Stomach smooth muscle (tissue), 2 donors: ENCODE results near the gene PSME2.

Source experiments
- H3K27ac ChIP-seq: one replicate; pipeline ENCODE4 v1.7.0; 2013; ENCODE audit warnings: mild to moderate bottlenecking, low read length, inconsistent platforms
- H3K27me3 ChIP-seq, 2 donors: one replicate each; pipeline ENCODE4 v1.7.0; 2013; ENCODE audit warnings: low read length in 2 of 2; ENCODE audit not compliant: insufficient read depth in 2 of 2, control insufficient read depth in 1 of 2
- H3K36me3 ChIP-seq, 2 donors: one replicate each; pipeline ENCODE4 v1.7.0; 2013; ENCODE audit warnings: low read length in 2 of 2; ENCODE audit not compliant: control insufficient read depth in 2 of 2, insufficient read depth in 2 of 2
- H3K4me1 ChIP-seq: one replicate; pipeline ENCODE4 v1.7.0; 2013; ENCODE audit warnings: low read length; ENCODE audit not compliant: control insufficient read depth, insufficient read depth
- H3K4me3 ChIP-seq, 2 donors: one replicate each; pipeline ENCODE4 v1.7.0; 2013; ENCODE audit warnings: low read length in 2 of 2
- H3K9ac ChIP-seq, 2 donors: one replicate each; pipeline ENCODE4 v1.7.0; 2013; ENCODE audit warnings: low read length in 2 of 2, mild to moderate bottlenecking in 1 of 2
- H3K9me3 ChIP-seq, 2 donors: one replicate each; pipeline ENCODE4 v1.7.0; 2013; ENCODE audit warnings: low read length in 2 of 2; ENCODE audit not compliant: control insufficient read depth in 2 of 2
- donor health status: healthy.
- donor health status: Pancreatic carcinoma.

PSME2 gene

DNA sequence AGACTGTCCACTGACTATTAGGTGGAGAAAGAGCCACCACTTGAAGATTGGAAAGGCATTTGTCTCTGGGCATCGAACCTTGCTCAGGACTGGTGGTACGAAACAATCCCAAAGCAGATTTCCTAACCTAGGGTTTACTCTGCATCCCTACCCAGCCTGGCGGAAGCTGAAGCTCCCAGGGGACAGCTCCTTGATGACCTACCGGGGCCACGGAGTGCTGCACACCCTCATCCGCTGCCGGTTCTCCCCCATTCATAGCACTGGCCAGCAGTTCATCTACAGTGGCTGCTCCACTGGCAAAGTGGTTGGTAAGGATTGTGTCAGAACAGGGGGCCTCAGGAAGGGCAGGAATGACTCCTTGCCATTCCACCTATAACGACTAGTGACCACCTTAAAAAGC, 25.2 kb downstream of the PSME2 start:
- Histone ChIP-seq H3K27me3 (no peaks in the 10 kb centered on the region), H3K9me3 (no peaks in the 10 kb centered on the region), H3K9ac (no peak overlapping the region), H3K27ac (no peak overlapping the region), H3K4me1 (peaks cover 5% of the 10 kb centered on the region), H3K36me3 (peaks cover 47 to 51% of the 10 kb centered on the region in 2 donors), H3K4me3 (no peak overlapping the region)

DNA sequence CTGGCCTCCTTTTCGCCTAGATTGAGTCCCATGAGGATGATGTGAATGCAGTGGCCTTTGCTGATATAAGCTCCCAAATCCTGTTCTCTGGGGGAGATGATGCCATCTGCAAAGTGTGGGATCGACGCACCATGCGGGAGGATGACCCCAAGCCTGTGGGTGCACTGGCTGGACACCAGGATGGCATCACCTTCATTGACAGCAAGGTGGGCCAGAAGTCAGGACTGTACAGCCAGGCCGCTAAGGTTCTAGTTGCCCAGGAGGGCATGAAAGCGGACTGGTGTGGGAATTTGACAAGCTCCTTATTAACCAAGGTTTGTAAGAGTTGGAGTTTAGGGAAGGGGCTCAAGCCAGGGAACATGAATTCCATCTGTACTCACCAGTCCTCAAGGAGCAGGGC, 26.7 kb downstream of the PSME2 start:
- Histone ChIP-seq H3K36me3 (peaks cover 47 to 51% of the 10 kb centered on the region in 2 donors), H3K4me3 (no peak overlapping the region), H3K27ac (no peak overlapping the region), H3K4me1 (peaks cover 18% of the 10 kb centered on the region), H3K9me3 (no peaks in the 10 kb centered on the region), H3K9ac (no peak overlapping the region), H3K27me3 (no peaks in the 10 kb centered on the region)

DNA sequence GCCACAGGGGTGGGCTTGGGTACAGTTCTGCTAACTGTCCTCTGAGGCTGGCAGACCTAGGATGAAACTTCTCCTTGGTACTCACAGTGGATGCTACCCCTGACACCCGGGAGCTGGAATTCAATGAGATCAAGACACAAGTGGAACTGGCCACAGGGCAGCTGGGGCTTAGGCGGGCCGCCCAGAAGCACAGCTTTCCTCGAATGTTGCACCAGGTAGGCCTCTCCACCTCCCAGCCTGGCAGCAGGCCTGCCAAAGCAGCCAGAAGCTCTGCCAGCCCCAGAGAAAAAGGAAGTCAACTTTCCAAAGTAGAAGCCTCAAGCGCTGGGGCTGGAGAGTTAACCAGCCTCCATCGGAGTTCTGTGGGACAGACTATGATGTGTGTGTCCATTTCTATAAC, 29.2 kb downstream of the PSME2 start:
- Histone ChIP-seq H3K9me3 (no peaks in the 10 kb centered on the region), H3K9ac (no peak overlapping the region), H3K27me3 (no peaks in the 10 kb centered on the region), H3K4me3 (no peak overlapping the region), H3K36me3 (peaks cover 36 to 38% of the 10 kb centered on the region in 2 donors), H3K27ac (no peak overlapping the region), H3K4me1 (peaks cover 18% of the 10 kb centered on the region)

DNA sequence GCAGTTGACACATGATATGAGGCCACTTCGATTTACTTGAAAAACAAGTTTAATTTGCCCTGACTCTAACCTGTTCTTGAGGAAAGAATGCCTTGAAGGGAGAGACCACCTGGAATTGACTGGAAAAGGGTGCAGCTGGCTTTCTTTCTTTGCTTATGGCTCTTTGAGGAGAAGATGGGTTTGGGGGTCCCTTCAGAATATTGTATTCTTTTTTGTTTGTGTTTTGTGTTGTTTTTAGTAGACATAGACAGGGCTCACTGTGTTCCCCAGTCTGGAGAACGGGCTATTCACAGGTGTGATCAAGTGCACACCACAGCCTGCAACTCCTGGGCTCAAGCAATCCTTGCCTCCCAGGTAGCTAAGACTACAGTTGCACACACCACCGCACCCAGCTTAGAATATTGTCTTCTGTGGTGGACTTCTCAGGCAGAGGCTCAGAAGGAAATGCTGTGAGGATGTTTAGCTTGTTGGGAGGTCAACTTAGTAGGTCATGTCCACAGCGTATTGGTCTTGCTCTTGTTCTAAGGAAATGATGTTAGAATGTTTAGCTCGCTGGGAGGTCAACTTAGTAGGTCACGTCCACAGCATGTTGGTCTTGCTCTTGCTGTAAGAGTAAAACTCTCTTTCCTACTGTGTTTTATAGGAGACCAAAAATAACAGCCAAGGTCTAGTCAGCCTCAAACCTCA, 30.1 kb downstream of the PSME2 start:
- H3K9ac ChIP-seq = peak overlapping the region in 1 of 2 donors; percentile 97
- no peak overlapping the region for H3K27ac ChIP-seq
- H3K36me3 ChIP-seq = peaks cover 30 to 35% of the 10 kb centered on the region in 2 donors
- H3K27me3 ChIP-seq = no peaks in the 10 kb centered on the region
- H3K4me3 ChIP-seq = peak overlapping the region; percentile 40 to 93
- no peaks in the 10 kb centered on the region for H3K9me3 ChIP-seq
- H3K4me1 ChIP-seq = peaks cover 18% of the 10 kb centered on the region

DNA sequence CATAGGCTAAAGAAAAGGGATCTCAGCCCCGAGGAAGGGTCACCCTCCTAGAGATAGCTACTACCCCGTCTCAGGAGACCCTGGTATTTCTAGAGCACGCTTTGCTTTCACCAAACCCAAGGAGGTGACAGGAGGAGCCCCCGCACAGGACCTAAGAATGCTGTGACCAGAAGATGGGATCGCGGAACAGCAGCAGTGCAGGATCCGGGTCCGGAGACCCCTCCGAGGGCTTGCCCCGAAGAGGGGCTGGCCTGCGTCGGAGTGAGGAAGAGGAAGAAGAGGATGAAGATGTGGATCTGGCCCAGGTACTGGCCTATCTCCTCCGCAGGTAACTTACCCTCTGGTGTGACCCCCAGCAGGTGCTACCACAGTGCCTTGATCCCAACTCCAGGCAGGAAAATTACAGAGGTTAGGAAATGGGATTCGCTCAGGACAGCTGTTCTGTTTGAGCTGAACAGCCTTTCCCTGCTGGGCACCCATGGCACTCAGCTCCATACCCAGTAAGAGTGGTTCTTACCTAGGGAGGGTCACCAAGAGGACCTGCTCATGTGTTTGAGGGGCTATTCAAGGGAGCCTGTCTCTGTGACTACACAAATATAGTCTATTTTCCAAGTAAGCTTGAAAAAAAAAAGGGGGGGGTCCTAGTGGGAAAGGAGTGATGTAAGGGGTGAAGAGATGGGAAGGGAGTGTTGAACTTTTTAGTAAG, 30.8 kb downstream of the PSME2 start:
- H3K9ac ChIP-seq = peak overlapping the region; percentile 96 to 97
- peak overlapping the region; percentile 97 for H3K27ac ChIP-seq
- H3K27me3 ChIP-seq = no peaks in the 10 kb centered on the region
- peak overlapping the region; percentile 93 to 96 for H3K4me3 ChIP-seq
- H3K36me3 ChIP-seq = peaks cover 25 to 28% of the 10 kb centered on the region in 2 donors
- peaks cover 18% of the 10 kb centered on the region for H3K4me1 ChIP-seq
- no peaks in the 10 kb centered on the region for H3K9me3 ChIP-seq

DNA sequence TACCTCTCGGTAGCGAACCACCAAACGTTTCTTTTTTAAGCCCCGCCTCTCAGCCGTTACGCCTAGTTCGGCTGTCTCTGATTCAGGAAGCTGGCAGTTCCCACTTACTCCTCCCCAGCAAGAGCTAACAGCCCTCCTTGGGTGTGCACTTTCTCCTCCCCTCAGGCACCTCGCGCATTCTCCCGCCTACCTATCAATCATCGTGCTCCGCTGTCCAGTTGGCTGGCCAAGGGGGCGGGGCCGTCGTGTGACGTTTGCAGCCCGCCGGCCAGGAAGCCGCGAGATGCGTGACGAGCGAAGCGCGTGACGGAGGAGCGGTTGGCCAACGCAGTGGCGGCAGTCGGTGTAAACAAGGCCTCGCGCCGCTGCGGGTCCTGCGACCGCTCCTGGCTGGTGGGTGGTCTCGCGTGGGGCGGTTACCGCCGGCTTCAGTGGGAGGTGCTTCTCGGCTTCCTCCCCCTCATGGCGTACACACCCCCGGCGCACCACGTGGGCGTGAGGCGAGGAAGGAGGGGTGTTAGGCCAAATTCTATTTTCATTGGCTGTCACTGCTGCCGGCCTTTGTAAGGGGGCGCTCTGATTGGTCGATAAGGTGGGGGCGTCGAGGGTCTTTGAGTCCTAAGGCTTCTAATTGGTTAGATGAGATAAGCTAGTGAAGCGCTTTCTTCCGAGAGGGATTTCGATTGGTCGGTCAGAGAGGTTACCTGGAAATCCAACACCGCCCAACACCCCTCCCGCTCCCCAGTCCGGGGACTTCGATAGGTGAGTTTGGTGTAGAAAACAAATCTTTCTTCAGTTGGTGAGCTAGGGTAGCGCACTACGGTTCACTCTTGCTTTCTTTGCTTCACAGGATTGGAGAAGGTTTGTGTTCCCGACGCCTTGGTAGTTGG, 31.6 kb downstream of the PSME2 start, which contains the start of the genes DCAF11 and NRL:
Gene DCAF11 (plus strand): TSS at position 246 of the 890 bp plus-strand sequence. CDS start 818 bp downstream, outside the sequence.
Gene NRL (minus strand): TSS at position 418 of the 890 bp plus-strand sequence. CDS start 32,101 bp downstream, outside the sequence.
- Histone ChIP-seq H3K4me3 (peak within 1 kb of the TSS; percentile 93 to 96), H3K27me3 (no peaks in the 10 kb centered on the region), H3K9ac (peak within 1 kb of the TSS; percentile 96 to 97), H3K4me1 (peaks cover 18% of the 10 kb centered on the region), H3K36me3 (peaks cover 23 to 25% of the 10 kb centered on the region in 2 donors), H3K9me3 (no peaks in the 10 kb centered on the region), H3K27ac (peak within 1 kb of the TSS; percentile 97)

DNA sequence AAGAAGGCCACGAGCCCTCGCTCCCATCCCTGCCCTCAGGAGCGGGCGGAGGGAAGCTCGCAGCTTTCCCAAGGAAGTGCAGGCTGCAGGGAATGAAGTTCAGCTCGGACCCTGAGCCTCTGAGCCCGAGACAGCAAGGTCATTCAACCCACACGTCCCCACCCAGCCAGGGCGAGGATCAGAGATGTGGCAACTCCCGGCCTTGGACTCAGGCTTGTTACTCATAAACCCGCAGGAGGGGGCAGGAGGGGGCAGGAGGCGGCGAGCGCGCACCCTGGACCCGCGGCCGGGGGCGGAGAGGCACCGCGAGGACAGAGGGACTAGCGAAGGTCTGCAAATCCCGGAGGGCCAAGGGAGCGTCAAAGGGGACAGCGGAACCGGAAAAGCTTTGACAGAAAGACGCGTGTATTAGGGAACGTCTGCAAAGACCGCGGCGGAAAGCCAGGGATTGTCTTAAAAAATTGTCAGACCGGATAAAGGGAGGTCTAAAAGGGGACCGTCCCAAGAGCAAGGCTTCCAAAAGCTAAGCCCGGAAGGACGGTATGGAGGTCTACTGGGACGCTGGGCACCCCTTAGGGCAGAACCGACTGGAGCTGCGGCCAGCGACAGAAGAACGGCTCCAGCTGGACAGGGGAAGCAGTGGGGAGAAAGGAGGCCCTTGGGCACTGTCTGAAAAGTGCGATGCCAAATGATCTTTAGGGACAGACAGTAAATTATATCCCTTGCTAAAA, 32.4 kb downstream of the PSME2 start:
- Histone ChIP-seq H3K4me1 (peaks cover 18% of the 10 kb centered on the region), H3K27me3 (no peaks in the 10 kb centered on the region), H3K27ac (peak overlapping the region; percentile 97), H3K36me3 (peaks cover 15 to 17% of the 10 kb centered on the region in 2 donors), H3K9me3 (no peaks in the 10 kb centered on the region), H3K4me3 (peak overlapping the region; percentile 93 to 96), H3K9ac (peak overlapping the region; percentile 96 to 97)

DNA sequence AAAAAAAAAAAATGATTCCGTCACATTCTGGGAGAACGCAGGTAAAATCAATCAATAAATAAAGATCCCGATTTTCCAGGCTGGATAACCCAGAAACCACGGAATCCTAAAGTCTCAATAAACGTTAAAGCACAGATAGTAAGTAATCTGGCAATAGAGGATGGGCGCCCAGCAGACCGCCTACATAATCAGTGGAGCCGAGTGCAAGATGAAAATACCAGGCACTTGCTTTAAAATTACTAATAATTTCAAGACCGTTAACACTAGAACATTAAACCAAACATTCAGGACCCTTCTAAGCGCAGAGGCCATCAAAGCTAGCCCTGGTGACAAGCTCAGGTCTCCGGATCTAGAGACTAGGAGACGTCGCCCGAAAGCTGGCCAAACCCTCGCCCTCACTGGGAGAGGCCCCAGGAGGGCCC, 33.0 kb downstream of the PSME2 start:
- Histone ChIP-seq H3K4me3 (peak overlapping the region; percentile 93 to 96), H3K9ac (peak overlapping the region; percentile 96 to 97), H3K9me3 (no peaks in the 10 kb centered on the region), H3K36me3 (peaks cover 9 to 11% of the 10 kb centered on the region in 2 donors), H3K27me3 (no peaks in the 10 kb centered on the region), H3K27ac (peak overlapping the region; percentile 97), H3K4me1 (peaks cover 23% of the 10 kb centered on the region)

DNA sequence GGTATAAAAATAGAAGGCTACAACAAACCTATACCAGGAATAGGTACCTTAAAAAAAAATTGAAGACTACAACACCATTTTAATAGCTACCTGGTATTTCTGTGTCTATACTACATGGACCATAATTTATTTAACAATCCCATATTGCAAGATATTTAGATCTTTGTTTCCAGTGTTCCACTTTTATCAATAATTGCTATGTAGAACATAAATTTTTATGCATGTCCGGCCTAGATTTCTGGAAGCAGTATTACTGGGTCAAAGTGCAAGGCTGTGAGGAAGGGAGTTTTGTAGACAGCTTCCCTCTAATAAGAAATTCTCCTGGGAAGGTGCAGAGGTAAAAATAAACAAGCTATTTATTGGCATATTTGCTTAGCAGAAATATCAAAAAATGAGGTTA, 35.9 kb downstream of the PSME2 start:
- Histone ChIP-seq H3K9ac (no peak overlapping the region), H3K36me3 (no peaks in the 10 kb centered on the region), H3K27me3 (no peaks in the 10 kb centered on the region), H3K27ac (no peak overlapping the region), H3K9me3 (no peaks in the 10 kb centered on the region), H3K4me1 (peaks cover 11% of the 10 kb centered on the region), H3K4me3 (no peak overlapping the region)

DNA sequence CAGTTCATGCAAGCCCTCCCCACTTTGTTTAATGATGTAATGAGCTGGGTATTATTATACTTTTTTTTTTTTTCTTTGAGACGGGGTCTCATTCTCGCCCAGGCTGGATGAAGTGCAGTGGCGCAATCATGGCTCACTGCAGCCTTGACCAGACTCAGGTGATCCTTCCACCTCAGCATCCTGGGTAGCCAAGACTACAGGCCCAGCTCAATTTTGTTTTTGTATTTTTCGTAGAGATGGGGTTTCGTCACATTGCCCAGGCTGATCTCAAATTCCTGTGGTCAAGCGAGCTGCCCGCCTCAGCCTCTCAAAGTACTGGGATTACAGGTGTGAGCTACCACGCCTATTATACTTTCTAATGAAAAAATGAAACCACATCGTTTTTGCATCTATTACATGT, 36.4 kb downstream of the PSME2 start:
- no peak overlapping the region for H3K4me3 ChIP-seq
- no peaks in the 10 kb centered on the region for H3K27me3 ChIP-seq
- no peaks in the 10 kb centered on the region for H3K36me3 ChIP-seq
- H3K9ac ChIP-seq = no peak overlapping the region
- no peaks in the 10 kb centered on the region for H3K9me3 ChIP-seq
- peaks cover 6% of the 10 kb centered on the region for H3K4me1 ChIP-seq
- H3K27ac ChIP-seq = no peak overlapping the region
